K562 (cell line): ENCODE results near the gene CENPX. TPM values are rescaled to one million over a fixed set of nuclear protein-coding genes. Genes with fewer than 3 reads are reported as not detected.

Experiments
- DEAF1 ChIP-seq: fragments of 450-650 bp; formaldehyde crosslinking; IDR thresholded peaks from 2 replicates; pipeline ENCODE4 v1.4.0; 2020; ENCODE audit warnings: mild to moderate bottlenecking, moderate library complexity
- E2F6 ChIP-seq, 2 experiments: IDR thresholded peaks; 2 replicates each; pipeline ENCODE4 v1.6.1; 2011; ENCODE audit warnings: borderline replicate concordance in 1 of 2, control low read depth in 1 of 2, low read depth in 1 of 2, low read length in 1 of 2, mild to moderate bottlenecking in 1 of 2, mixed read lengths in 1 of 2, moderate library complexity in 1 of 2; ENCODE audit not compliant: insufficient read depth in 1 of 2, insufficient read length in 1 of 2, poor library complexity in 1 of 2, severe bottlenecking in 1 of 2; ENCODE audit errors: extremely low read depth in 1 of 2
- FOXA3 ChIP-seq, 2 experiments: fragments of 450-650 bp in 1 of 2; sonication (generic) in 1 of 2; formaldehyde crosslinking; IDR thresholded peaks in 1 of 2; conservative IDR thresholded peaks in 1 of 2; 2 replicates each; pipeline versions ENCODE4 v1.4.0 to v1.8.0; 2020 to 2022; ENCODE audit warnings: mild to moderate bottlenecking in 2 of 2, missing genetic modification reagents in 1 of 2
- JUN ChIP-seq, 2 experiments: sonication (generic) in 1 of 2; formaldehyde crosslinking in 1 of 2; IDR thresholded peaks; 2 replicates each; pipeline versions ENCODE4 v1.6.1 to v1.8.0; 2012 to 2022; ENCODE audit warnings: borderline replicate concordance in 2 of 2, mild to moderate bottlenecking in 2 of 2, improper control_type of control experiment in 1 of 2, low read depth in 1 of 2, low read length in 1 of 2, missing genetic modification reagents in 1 of 2
- KAT7 ChIP-seq: sonication (generic); formaldehyde crosslinking; IDR thresholded peaks from 2 replicates; pipeline ENCODE4 v1.8.0; 2022; ENCODE audit warnings: missing genetic modification reagents, mild to moderate bottlenecking, borderline replicate concordance
- NFXL1 ChIP-seq: fragments of 450-650 bp; formaldehyde crosslinking; IDR thresholded peaks from 2 replicates; pipeline ENCODE4 v1.4.0; 2021; ENCODE audit warnings: mild to moderate bottlenecking
- TEAD2 ChIP-seq: fragments of 450-650 bp; IDR thresholded peaks from 2 replicates; pipeline ENCODE4 v1.6.1; 2016; ENCODE audit warnings: missing genetic modification characterization, control low read depth, missing compliant biosample characterization
- TSC22D4 ChIP-seq: fragments of 450-650 bp; IDR thresholded peaks from 2 replicates; pipeline ENCODE4 v1.6.1; 2016; ENCODE audit warnings: missing genetic modification characterization, missing biosample characterization, control low read depth
- ZBTB8A ChIP-seq: fragments of 450-650 bp; IDR thresholded peaks from 2 replicates; pipeline ENCODE4 v1.6.1; 2018; ENCODE audit warnings: mild to moderate bottlenecking, moderate library complexity; ENCODE audit not compliant: partially characterized antibody
- ZNF143 ChIP-seq: sonication (generic); formaldehyde crosslinking; IDR thresholded peaks from 2 replicates; pipeline ENCODE4 v1.9.0; 2022; ENCODE audit warnings: mild to moderate bottlenecking, missing genetic modification reagents
- ZNF699 ChIP-seq: fragments of 250-450 bp; sonication (Bioruptor Pico); IDR thresholded peaks from 2 replicates; pipeline ENCODE4 v1.8.0; 2021; ENCODE audit warnings: mild to moderate bottlenecking, moderate library complexity; ENCODE audit not compliant: insufficient replicate concordance
- ZNF707 ChIP-seq: fragments of 250-450 bp; sonication (Bioruptor Pico); conservative IDR thresholded peaks from 2 replicates; pipeline ENCODE4 v1.8.0; 2022; ENCODE audit warnings: inconsistent platforms, mild to moderate bottlenecking, moderate library complexity
- polyA plus RNA-seq, 8 experiments: library from polyadenylated mRNA; depleted of rRNA in 4 of 8; stranded (reverse) in 5 of 8; unstranded in 3 of 8; fragments of >200 nt; fragmentation: Nextera tagmentation in 2 of 8; fragmentation: Illumina TruSeq in 1 of 8; extraction: Ambion mirVana in 2 of 8; extraction: Trizol in 1 of 8; gene quantifications; 2 replicates each; pipeline versions ENCODE4 v1.2.1 to v1.2.3, GENCODE V29; 2011 to 2014; ENCODE audit warnings: inconsistent platforms in 1 of 8, missing spikeins in 1 of 8
- total RNA-seq, 7 experiments: library from RNA; depleted of rRNA in 6 of 7; stranded (reverse); fragments of >200 nt in 6 of 7; fragmentation: Illumina TruSeq in 2 of 7; extraction: Trizol in 2 of 7; gene quantifications; 2 replicates each; pipeline versions ENCODE4 v1.2.1 to v1.2.3, GENCODE V29; 2011 to 2021; ENCODE audit warnings: low replicate concordance in 1 of 7
- TF ChIP-seq, protein P1 (sequence below): fragments of 150-350 bp; conservative IDR thresholded peaks from 2 replicates; pipeline ENCODE4 v1.6.1; 2014; ENCODE audit warnings: low read length
- TF ChIP-seq, protein P2 (sequence below): fragments of 450-650 bp; IDR thresholded peaks from 2 replicates; pipeline ENCODE4 v1.6.1; 2017; ENCODE audit warnings: mild to moderate bottlenecking, moderate library complexity
- TF ChIP-seq, protein P3 (sequence below): IDR thresholded peaks from 3 replicates; pipeline ENCODE4 v1.6.1; 2011; ENCODE audit warnings: borderline replicate concordance, mild to moderate bottlenecking, moderate library complexity; ENCODE audit not compliant: insufficient read length; ENCODE audit errors: extremely low read depth

Gene CENPX
- total and polyA plus RNA-seq, 9 of the 15 experiments (the other 6 are each of a cell fraction or from before 2014, with no cell fraction given), result 32.7 to 352 (median 127) TPM

GRCh38 chr17:82065638-82066303 is 43.1 kb upstream of the CENPX start, which contains the start of gene DUS1L (continued):
- TF ChIP-seq TEAD2 (tag) (no peak), FOXA3 (CRISPR knock-in tag; conservative IDR thresholded peaks at IDR 0.05 in 1 of 2, IDR thresholded peaks at IDR 0.05 in 1 of 2) (no peak), E2F6 (IDR thresholded peaks at IDR 0.05; ENCODE audit: borderline replicate concordance in 1 of 2, extremely low read depth in 1 of 2, insufficient read depth in 1 of 2, insufficient read length in 1 of 2, low read depth in 1 of 2, low read length in 1 of 2, poor library complexity in 1 of 2, severe bottlenecking in 1 of 2) (peak in 1 of 2 experiments; percentile 70), ZNF143 (CRISPR knock-in tag) (no peak), DEAF1 (CRISPR knock-in tag) (no peak), TSC22D4 (tag) (no peak), ZBTB8A (no peak), KAT7 (CRISPR knock-in tag) (peak; percentile 91; the same call in 1 of the 2 replicates), ZNF699 (CRISPR knock-in tag) (no peak), JUN (IDR thresholded peaks at IDR 0.05; ENCODE audit: borderline replicate concordance, low read depth, low read length) (peak; percentile 53; the same call in 1 of the 2 replicates), JUN (CRISPR knock-in tag; IDR thresholded peaks at IDR 0.05; ENCODE audit: borderline replicate concordance) (no peak), ZNF707 (CRISPR knock-in tag) (peak; percentile 30; the same call in 1 of the 2 replicates), NFXL1 (CRISPR knock-in tag) (no peak)
- TF ChIP-seq, protein P1, sequence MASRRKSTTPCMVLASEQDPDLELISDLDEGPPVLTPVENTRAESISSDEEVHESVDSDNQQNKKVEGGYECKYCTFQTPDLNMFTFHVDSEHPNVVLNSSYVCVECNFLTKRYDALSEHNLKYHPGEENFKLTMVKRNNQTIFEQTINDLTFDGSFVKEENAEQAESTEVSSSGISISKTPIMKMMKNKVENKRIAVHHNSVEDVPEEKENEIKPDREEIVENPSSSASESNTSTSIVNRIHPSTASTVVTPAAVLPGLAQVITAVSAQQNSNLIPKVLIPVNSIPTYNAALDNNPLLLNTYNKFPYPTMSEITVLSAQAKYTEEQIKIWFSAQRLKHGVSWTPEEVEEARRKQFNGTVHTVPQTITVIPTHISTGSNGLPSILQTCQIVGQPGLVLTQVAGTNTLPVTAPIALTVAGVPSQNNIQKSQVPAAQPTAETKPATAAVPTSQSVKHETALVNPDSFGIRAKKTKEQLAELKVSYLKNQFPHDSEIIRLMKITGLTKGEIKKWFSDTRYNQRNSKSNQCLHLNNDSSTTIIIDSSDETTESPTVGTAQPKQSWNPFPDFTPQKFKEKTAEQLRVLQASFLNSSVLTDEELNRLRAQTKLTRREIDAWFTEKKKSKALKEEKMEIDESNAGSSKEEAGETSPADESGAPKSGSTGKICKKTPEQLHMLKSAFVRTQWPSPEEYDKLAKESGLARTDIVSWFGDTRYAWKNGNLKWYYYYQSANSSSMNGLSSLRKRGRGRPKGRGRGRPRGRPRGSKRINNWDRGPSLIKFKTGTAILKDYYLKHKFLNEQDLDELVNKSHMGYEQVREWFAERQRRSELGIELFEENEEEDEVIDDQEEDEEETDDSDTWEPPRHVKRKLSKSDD, result no peak
- TF ChIP-seq, protein P2, sequence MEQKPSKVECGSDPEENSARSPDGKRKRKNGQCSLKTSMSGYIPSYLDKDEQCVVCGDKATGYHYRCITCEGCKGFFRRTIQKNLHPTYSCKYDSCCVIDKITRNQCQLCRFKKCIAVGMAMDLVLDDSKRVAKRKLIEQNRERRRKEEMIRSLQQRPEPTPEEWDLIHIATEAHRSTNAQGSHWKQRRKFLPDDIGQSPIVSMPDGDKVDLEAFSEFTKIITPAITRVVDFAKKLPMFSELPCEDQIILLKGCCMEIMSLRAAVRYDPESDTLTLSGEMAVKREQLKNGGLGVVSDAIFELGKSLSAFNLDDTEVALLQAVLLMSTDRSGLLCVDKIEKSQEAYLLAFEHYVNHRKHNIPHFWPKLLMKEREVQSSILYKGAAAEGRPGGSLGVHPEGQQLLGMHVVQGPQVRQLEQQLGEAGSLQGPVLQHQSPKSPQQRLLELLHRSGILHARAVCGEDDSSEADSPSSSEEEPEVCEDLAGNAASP, result no peak
- TF ChIP-seq, protein P3, sequence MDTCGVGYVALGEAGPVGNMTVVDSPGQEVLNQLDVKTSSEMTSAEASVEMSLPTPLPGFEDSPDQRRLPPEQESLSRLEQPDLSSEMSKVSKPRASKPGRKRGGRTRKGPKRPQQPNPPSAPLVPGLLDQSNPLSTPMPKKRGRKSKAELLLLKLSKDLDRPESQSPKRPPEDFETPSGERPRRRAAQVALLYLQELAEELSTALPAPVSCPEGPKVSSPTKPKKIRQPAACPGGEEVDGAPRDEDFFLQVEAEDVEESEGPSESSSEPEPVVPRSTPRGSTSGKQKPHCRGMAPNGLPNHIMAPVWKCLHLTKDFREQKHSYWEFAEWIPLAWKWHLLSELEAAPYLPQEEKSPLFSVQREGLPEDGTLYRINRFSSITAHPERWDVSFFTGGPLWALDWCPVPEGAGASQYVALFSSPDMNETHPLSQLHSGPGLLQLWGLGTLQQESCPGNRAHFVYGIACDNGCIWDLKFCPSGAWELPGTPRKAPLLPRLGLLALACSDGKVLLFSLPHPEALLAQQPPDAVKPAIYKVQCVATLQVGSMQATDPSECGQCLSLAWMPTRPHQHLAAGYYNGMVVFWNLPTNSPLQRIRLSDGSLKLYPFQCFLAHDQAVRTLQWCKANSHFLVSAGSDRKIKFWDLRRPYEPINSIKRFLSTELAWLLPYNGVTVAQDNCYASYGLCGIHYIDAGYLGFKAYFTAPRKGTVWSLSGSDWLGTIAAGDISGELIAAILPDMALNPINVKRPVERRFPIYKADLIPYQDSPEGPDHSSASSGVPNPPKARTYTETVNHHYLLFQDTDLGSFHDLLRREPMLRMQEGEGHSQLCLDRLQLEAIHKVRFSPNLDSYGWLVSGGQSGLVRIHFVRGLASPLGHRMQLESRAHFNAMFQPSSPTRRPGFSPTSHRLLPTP, result no peak
